OCI-LY7 (cell line): ENCODE data around the gene HSPH1.

ENCODE experiments used
- EZH2phosphoT487 ChIP-seq: fragments of 200-600 bp; sonication (generic); IDR thresholded peaks from 2 replicates; pipeline ENCODE4 v1.6.1; 2018; ENCODE audit warnings: low read depth, borderline replicate concordance, mild to moderate bottlenecking, mixed run types, antibody characterized with exemption, low read length, moderate library complexity, mixed read lengths
- TF ChIP-seq, protein P1 (sequence below): fragments of 200-600 bp; sonication (generic); conservative IDR thresholded peaks from 2 replicates; pipeline ENCODE4 v1.5.1; 2014; ENCODE audit warnings: mild to moderate bottlenecking, antibody characterized with exemption, low read length, moderate library complexity, mixed read lengths

- TF ChIP-seq, protein P1, sequence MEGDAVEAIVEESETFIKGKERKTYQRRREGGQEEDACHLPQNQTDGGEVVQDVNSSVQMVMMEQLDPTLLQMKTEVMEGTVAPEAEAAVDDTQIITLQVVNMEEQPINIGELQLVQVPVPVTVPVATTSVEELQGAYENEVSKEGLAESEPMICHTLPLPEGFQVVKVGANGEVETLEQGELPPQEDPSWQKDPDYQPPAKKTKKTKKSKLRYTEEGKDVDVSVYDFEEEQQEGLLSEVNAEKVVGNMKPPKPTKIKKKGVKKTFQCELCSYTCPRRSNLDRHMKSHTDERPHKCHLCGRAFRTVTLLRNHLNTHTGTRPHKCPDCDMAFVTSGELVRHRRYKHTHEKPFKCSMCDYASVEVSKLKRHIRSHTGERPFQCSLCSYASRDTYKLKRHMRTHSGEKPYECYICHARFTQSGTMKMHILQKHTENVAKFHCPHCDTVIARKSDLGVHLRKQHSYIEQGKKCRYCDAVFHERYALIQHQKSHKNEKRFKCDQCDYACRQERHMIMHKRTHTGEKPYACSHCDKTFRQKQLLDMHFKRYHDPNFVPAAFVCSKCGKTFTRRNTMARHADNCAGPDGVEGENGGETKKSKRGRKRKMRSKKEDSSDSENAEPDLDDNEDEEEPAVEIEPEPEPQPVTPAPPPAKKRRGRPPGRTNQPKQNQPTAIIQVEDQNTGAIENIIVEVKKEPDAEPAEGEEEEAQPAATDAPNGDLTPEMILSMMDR, result no peak
- no peak for TF ChIP-seq EZH2phosphoT487
These were observed 676 bp upstream of the HSPH1 start for GRCh38 chr13:31162151-31163008.
